HFF-Myc (cell line): ENCODE data around the gene KCNT2.

Experiments used
- DNase-seq: peaks from one replicate; pipeline ENCODE4 v3.0.0-alpha.2; 2011; ENCODE audit warnings: low read depth; ENCODE audit errors: extremely low read depth
- H3K4me3 ChIP-seq: replicated peaks from 2 replicates; pipeline ENCODE4 v1.5.1; 2011; ENCODE audit warnings: low read depth, mild to moderate bottlenecking, control low read depth, low read length
- CTCF ChIP-seq: IDR thresholded peaks from 2 replicates; pipeline ENCODE4 v1.5.1; 2012; ENCODE audit warnings: mild to moderate bottlenecking, low read depth, low read length, control low read depth; ENCODE audit errors: missing control alignments

KCNT2 gene

GRCh38 chr1:196207612-196208217 is 400.5 kb downstream of the KCNT2 start:
- no peak for DNase-seq
- TF ChIP-seq CTCF: no peak
- no peak overlapping the region for H3K4me3 ChIP-seq

GRCh38 chr1:196205882-196206281 is 402.4 kb downstream of the KCNT2 start:
- no peak for DNase-seq
- H3K4me3 ChIP-seq: no peak overlapping the region
- TF ChIP-seq CTCF: no peak

GRCh38 chr1:196196486-196196885 is 411.8 kb downstream of the KCNT2 start:
- TF ChIP-seq CTCF: no peak
- DNase-seq: no peak
- H3K4me3 ChIP-seq: no peak overlapping the region

GRCh38 chr1:196193896-196194559 is 414.2 kb downstream of the KCNT2 start:
- TF ChIP-seq CTCF: no peak
- H3K4me3 ChIP-seq: no peak overlapping the region
- DNase-seq: no peak

- DNase-seq: no peak
- TF ChIP-seq CTCF: no peak
Observed at GRCh38 chr1:196183941-196184340, 424.3 kb downstream of the KCNT2 start.

GRCh38 chr1:196181594-196181878 is 426.7 kb downstream of the KCNT2 start:
- TF ChIP-seq CTCF: no peak
- H3K4me3 ChIP-seq: no peak overlapping the region
- no peak for DNase-seq

More at GRCh38 chr1:196183941-196184340, 424.3 kb downstream of the KCNT2 start:
- H3K4me3 ChIP-seq: no peak overlapping the region

GRCh38 chr1:196180847-196181593 is 427.2 kb downstream of the KCNT2 start:
- DNase-seq: peak; percentile 90
- no peak for TF ChIP-seq CTCF

More at GRCh38 chr1:196180847-196181593, 427.2 kb downstream of the KCNT2 start:
- H3K4me3 ChIP-seq: no peak overlapping the region
